Liver (tissue), 3 donors: Measurements from ENCODE around the gene GFPT2.
"Not testable (repeated sequence)": the region's sequence is repeated elsewhere in the genome, so short reads cannot be mapped to it uniquely, and the experiment has no call there.

ENCODE experiments used
- GABPA ChIP-seq, 2 donors: IDR thresholded peaks in 1 of 2; conservative IDR thresholded peaks in 1 of 2; 2 replicates each; pipeline ENCODE4 v1.6.1; 2016; ENCODE audit warnings: antibody characterized with exemption in 2 of 2, mild to moderate bottlenecking in 1 of 2, moderate library complexity in 1 of 2
- HNF4G ChIP-seq: IDR thresholded peaks from 2 replicates; pipeline ENCODE4 v1.6.1; 2016; ENCODE audit warnings: antibody characterized with exemption
- RAD21 ChIP-seq, 2 donors: IDR thresholded peaks; 2 replicates each; pipeline ENCODE4 v1.6.1; 2016; ENCODE audit warnings: antibody characterized with exemption in 2 of 2, mild to moderate bottlenecking in 2 of 2
- SP1 ChIP-seq: IDR thresholded peaks from 2 replicates; pipeline ENCODE4 v1.6.1; 2018; ENCODE audit warnings: antibody characterized with exemption, mild to moderate bottlenecking
- TAF1 ChIP-seq: conservative IDR thresholded peaks from 2 replicates; pipeline ENCODE4 v1.6.1; 2016; ENCODE audit warnings: antibody characterized with exemption, mild to moderate bottlenecking
- YY1 ChIP-seq: IDR thresholded peaks from 2 replicates; pipeline ENCODE4 v1.6.1; 2016; ENCODE audit warnings: antibody characterized with exemption, mild to moderate bottlenecking
- TF ChIP-seq, protein P1 (sequence below): fragments of 150-350 bp; IDR thresholded peaks from 2 replicates; pipeline ENCODE4 v1.5.1; 2017; ENCODE audit warnings: improper control_type of control experiment, low read depth, low read length; ENCODE audit not compliant: missing input control
- TF ChIP-seq, protein P2 (sequence below): IDR thresholded peaks from 2 replicates; pipeline ENCODE4 v1.6.1; 2016; ENCODE audit warnings: antibody characterized with exemption
- TF ChIP-seq, protein P3 (sequence below): IDR thresholded peaks from 2 replicates; pipeline ENCODE4 v1.6.1; 2016; ENCODE audit warnings: antibody characterized with exemption
- TF ChIP-seq, protein P4 (sequence below): IDR thresholded peaks from 2 replicates; pipeline ENCODE4 v1.6.1; 2016; ENCODE audit warnings: antibody characterized with exemption
- donor health status: healthy.
- donor health status: healthy.

DNA sequence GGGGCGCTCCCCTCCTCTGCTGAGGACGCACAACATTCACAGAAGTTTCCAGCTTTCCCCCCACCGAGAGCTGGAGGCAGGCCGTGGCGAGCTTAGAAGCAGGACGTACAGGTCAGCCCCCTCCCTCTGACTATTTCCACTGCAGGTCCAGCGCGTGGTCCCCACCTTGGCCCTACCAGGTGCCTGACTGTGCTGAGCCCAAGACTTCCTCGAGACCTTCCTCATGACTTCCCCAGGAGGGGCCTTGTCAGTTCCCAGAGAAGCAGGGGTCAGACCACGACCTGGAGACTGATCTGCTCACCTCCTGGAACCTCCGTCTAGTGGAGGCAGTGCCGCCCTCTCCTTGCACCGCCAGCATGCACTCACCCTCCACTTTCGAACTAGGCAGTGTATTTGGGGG lies 54.1 kb downstream of the GFPT2 start:
- not testable (repeated sequence) for TF ChIP-seq YY1; RAD21 (IDR thresholded peaks at IDR 0.05); GABPA (IDR thresholded peaks at IDR 0.05 in 1 of 2, conservative IDR thresholded peaks at IDR 0.05 in 1 of 2); HNF4G; TAF1; SP1
- TF ChIP-seq, protein P1, sequence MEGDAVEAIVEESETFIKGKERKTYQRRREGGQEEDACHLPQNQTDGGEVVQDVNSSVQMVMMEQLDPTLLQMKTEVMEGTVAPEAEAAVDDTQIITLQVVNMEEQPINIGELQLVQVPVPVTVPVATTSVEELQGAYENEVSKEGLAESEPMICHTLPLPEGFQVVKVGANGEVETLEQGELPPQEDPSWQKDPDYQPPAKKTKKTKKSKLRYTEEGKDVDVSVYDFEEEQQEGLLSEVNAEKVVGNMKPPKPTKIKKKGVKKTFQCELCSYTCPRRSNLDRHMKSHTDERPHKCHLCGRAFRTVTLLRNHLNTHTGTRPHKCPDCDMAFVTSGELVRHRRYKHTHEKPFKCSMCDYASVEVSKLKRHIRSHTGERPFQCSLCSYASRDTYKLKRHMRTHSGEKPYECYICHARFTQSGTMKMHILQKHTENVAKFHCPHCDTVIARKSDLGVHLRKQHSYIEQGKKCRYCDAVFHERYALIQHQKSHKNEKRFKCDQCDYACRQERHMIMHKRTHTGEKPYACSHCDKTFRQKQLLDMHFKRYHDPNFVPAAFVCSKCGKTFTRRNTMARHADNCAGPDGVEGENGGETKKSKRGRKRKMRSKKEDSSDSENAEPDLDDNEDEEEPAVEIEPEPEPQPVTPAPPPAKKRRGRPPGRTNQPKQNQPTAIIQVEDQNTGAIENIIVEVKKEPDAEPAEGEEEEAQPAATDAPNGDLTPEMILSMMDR = not testable (repeated sequence)
- TF ChIP-seq, protein P2, sequence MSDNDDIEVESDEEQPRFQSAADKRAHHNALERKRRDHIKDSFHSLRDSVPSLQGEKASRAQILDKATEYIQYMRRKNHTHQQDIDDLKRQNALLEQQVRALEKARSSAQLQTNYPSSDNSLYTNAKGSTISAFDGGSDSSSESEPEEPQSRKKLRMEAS = not testable (repeated sequence)
- TF ChIP-seq, protein P3, sequence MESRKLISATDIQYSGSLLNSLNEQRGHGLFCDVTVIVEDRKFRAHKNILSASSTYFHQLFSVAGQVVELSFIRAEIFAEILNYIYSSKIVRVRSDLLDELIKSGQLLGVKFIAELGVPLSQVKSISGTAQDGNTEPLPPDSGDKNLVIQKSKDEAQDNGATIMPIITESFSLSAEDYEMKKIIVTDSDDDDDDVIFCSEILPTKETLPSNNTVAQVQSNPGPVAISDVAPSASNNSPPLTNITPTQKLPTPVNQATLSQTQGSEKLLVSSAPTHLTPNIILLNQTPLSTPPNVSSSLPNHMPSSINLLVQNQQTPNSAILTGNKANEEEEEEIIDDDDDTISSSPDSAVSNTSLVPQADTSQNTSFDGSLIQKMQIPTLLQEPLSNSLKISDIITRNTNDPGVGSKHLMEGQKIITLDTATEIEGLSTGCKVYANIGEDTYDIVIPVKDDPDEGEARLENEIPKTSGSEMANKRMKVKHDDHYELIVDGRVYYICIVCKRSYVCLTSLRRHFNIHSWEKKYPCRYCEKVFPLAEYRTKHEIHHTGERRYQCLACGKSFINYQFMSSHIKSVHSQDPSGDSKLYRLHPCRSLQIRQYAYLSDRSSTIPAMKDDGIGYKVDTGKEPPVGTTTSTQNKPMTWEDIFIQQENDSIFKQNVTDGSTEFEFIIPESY = not testable (repeated sequence)
- TF ChIP-seq, protein P4, sequence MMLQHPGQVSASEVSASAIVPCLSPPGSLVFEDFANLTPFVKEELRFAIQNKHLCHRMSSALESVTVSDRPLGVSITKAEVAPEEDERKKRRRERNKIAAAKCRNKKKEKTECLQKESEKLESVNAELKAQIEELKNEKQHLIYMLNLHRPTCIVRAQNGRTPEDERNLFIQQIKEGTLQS = not testable (repeated sequence)
